ENCODE data around the gene ADD1.
"Not testable (repeated sequence)": the region's sequence is repeated elsewhere in the genome, so short reads cannot be mapped to it uniquely, and the experiment has no call there.

Gene ADD1

DNA sequence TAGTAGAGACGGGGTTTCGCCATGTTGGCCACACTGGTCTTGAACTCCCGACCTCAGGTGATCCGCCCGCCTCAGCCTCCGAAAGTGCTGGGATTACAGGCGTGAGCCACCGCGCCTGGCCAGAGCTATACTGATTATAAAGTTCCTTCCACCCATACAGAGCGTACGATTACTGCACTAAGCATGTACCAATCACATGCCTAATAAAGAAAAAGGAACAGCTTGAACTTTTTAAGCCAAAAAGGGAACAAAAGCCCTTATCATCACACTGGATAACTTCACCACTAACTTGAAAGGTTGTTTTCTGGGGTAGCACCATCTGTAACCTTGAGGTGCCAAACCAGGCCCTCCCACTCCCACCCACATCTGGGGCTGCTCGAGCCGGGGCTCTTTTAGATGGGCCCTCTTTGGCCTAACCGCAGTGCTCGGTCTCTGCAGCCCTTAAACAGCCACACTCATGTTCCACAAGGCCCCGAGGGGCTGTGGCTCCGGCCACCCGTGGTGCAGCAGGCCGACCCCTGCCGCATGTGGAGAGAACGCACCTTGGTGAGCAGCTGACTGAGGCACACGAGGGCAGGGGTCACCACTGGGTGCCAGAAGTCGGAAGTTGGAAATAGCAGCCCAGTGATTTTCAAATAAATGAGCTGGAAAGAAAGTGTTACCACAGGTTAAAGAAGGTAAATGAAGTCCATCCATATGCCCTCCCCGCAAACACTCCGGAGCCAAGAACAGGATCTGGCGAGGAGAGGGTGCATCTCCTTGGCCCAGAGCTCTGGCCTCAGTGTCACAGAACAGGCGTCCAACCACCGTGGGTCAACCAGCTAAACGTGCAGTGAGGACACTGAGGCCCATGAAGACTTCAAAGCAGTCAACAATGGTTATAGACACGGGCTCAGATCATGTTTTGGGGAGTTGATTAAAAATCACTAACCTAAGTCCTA is 101.2 kb downstream of the ADD1 start:
- no peak for DNase-seq (ENCODE audit: low read depth, low spot score)

DNA sequence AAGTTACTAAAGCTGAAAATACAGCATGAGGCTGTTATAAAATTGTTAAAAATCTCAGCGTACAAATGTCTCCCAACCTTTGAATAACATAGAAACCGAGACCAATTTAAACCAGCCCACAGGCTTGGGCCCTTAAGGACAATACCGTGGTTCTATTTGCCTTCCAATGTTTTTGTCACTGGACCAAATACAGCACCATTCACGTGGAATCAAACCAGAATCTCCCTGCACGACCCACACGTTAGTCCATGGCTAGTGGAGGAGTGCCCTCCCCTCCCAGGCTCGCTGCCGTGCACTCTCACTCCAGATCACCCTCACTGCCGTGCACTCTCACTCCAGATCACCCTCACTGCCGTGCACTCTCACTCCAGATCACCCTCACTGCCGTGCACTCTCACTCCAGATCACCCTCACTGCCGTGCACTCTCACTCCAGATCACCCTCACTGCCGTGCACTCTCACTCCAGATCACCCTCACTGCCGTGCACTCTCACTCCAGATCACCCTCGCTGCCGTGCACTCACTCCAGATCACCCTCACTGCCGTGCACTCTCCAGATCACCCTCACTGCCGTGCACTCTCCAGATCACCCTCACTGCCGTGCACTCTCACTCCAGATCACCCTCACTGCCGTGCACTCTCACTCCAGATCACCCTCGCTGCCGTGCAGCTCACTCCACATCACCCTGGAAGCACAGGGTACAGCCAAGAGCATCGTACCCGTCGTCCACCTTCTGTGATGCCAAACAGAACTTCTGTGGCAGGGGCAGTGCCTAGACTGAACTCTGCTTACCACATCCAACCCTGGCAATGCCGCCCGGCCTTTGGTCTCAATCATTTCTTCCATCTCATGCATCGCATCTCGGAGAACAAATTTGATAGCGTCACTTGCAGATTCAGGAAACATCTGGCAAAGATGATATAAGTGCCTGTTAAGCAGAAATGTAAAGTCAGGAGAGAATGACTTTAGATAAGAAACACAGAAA is 102.3 kb downstream of the ADD1 start:
- DNase-seq (ENCODE audit: low read depth, low spot score): not testable (repeated sequence)

DNA sequence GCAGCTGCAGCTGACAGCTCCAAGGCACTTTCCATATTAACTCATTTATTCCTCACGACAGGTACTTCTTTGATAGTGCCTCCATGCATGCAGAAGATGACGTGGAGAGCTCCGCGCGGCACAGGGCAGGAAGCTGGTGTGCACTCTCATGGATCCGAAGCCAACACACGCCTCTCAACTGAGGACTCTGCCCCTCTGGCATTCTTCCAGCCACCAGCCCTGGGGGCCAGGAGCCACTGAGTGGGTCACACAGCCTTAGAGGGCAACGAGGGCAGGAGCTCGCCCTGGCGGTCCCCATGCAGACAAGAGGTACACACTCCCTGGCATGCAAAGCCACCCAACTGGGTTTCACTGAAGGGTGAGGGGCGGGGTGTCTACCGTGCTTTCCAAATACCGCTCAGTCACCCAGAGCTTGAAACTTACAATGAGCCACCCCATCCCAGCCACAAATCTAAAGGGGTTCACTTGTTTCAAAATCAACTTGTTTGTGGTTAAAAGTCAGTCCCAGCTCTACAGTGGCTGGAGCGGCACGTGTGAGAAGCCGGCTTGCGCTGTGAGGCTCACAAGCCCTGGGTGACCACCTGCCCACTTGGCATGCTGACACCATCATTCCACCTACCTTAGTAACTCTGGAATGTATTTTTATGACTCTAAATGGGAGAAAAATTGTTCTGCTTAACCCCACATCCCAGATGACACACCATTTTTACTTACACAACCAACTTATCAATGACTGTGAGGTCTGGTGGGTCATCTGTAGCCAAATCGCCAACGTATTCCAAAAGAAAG is 103.4 kb downstream of the ADD1 start:
- DNase-seq (ENCODE audit: low read depth, low spot score): peak; percentile 63

DNA sequence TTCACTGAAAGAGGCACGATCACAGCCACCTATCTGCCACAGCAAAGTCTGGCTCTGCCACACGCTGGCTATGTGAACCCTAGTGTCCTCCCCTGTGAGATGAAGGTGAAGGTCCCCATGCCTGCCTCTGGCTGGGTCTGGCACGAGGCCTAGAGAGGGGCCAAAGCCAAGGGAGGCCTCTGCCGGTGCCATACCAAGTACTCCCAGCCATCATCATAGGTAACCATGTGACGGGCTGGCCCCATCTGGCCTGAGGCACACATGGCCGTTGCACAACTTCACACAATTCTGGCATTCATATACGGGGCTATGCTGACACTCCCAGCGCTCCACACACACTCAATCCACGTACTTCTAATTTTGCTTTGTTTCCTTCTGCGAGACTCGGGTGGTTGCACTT is 104.3 kb downstream of the ADD1 start:
- no peak for DNase-seq (ENCODE audit: low read depth, low spot score)

DNA sequence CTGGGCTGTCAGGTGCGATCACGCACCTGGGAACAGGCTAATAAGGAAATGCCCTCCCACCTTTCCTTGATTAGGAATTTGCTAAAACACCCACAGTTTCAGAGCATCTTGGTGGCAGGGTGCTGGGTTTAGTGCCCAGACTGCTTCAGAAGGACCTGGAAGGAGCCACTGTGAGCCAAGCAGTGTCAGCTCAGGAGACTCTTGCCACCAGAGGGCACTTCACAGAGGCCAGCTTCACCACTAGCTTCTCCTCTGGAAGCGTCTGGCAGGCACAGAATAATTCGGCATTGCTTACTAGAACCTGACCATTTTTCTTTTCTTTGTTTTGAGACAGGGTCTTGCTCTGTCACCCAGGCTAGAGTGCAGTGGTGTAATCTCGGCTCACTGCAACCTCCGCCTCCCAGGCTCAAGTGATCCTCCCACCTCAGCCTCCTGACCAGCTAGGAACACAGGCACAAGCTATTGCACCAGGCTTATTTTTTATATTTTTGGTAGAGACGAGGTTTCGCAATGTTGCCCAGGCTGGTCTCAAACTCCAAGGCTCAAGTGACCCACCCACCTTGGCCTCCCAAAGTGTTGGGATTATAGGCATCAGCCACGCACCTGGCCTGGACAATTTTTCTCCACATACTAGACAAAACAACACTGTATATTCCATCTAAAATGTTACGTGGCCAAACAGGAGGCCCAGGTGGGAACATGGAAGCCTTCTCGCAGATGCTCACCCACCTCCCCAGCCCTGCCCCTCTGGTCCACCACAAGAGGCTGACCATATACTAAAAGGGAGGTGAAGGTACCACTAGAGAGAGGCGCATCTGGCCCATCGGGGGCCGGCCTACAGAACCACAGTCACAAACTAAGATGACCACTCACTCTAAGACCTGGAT is 105.5 kb downstream of the ADD1 start:
- peak; percentile 54 for DNase-seq (ENCODE audit: low read depth, low spot score)

DNA sequence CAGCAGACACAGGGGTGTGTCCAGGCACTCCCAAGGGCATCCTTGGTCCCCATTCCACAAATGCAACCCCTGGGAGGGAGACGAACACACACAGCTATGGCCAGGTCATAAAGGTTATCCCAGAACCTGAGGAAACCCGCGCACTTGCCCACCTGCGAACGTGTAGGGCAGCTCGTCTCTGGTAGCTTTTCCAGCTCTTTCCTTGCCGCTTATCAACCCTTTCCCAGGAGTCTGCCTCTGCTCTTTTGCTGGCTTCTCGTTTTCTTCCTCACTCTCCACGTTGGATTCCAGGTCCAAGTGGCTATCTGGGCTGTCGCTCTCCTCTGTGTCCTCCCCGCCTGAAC is 106.1 kb downstream of the ADD1 start:
- DNase-seq (ENCODE audit: low read depth, low spot score): no peak

DNA sequence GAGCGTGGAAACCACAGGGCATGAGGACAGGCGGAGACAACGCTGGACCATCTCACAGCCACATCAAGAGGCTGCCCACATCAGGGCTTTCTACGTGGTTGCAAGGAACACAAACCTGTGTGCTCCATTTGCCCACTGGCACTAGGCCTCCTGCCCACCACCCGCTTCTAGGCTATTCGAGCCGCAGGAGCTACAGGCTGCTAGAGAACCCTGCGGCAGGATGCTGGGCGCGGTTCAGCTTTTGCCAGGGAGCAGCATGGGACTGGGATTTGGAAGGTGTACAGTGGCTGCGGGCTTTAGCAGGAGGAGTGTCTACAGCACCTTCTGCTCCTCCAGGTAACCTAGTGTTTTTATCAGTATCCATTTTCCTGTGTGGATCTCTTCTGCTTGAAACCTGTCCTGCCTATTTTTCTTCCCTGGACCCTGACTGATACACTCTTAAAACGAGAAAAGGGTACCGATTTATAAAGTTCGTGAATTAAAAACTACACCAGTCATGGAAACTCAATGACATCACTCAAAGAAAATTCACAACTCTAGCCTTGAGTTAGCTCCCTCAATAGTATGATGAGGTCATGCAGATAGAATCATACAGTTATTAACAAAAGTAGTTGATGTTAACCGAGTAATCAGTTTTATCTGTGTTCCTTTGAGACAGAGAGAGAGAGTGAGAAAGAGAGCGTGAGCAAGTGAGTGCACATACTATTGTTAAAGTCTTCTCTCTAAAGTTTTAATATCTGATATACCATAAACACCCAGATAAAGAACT is 106.8 kb downstream of the ADD1 start:
- DNase-seq (ENCODE audit: low read depth, low spot score): no peak

DNA sequence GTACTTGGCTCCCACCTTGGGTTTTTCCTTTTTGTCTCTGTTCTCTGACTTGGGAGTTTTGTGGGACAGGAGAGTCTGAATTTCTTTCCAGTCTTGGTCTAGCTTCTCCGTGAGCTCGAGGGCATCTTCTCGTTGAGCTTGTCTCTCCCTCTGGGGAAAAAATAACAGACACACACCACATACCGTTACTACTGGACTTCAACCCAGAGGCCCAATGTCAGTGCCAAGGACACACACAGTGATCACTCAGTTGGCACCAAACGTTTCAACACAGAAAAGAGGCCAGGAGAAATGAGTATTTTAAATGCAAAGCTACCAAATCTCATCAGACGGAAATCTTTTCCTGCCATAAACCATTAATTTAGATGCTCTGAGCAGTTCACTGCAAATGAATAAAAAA is 109.9 kb downstream of the ADD1 start:
- no peak for DNase-seq (ENCODE audit: low read depth, low spot score)

DNA sequence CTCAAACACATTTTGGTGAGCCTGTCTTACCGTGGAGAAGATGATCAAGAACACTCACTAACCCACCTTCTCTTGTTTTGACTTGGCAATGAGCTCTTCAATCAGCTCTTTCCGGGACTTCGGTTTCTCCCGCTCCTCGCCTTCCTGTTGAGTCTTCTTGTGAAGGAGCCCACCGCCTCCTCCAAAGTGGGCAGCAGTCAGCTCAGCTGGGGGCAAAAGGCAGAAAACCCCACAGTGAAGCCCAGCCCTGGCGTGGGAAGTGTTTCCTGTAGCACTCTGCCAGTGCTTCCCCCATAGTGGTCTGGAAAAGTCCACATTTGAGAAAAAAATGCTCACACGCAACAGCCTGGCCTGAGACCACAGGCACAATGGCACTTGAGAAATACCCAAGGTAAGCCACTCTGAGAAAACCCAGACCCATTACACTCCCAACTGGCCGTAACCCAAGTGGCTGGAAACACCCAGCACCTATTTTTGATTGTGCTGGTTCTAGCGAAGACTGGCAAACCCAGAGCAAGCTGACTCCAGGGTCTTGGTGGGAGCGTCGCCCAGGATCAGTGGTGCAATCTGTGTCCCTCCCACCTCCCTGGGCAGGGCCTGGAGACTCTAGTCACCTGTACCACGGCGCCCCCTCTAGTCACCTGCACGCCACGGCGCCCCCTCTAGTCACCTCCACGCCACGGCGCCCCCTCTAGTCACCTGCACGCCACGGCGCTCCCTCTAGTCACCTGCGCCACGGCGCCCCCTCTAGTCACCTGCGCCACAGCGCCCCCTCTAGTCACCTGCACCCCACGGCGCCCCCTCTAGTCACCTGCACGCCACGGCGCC is 110.9 kb downstream of the ADD1 start:
- DNase-seq (ENCODE audit: low read depth, low spot score): no peak

DNA sequence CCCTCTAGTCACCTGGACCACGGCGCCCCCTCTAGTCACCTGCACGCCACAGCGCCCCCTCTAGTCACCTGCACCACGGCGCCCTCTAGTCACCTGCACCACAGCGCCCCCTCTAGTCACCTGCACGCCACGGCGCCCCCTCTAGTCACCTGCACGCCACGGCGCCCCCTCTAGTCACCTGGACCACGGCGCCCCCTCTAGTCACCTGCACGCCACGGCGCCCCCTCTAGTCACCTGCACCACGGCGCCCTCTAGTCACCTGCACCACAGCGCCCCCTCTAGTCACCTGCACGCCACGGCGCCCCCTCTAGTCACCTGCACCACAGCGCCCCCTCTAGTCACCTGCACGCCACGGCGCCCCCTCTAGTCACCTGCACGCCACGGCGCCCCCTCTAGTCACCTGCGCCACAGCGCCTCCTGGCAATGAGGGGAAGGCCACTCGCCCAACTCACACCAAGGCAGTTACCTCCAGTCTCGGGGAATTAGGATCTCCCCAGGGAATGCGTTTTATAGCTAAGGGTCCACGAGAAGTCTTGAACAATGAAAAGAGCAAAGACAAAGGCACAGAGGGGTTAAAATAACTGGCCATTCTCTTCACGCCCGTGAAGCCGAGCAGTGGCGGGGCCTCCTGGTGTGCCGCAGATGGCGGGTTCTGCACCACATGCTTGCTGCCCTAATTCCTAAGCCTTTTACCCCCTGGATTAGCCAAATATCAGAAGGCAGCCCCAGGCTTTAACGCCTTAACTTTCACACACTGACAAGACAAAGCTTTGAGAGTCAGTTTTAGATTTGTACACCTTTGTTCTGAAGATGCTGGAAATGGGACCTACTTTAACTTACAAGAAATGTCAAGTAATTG is 111.8 kb downstream of the ADD1 start:
- not testable (repeated sequence) for DNase-seq (ENCODE audit: low read depth, low spot score)

DNA sequence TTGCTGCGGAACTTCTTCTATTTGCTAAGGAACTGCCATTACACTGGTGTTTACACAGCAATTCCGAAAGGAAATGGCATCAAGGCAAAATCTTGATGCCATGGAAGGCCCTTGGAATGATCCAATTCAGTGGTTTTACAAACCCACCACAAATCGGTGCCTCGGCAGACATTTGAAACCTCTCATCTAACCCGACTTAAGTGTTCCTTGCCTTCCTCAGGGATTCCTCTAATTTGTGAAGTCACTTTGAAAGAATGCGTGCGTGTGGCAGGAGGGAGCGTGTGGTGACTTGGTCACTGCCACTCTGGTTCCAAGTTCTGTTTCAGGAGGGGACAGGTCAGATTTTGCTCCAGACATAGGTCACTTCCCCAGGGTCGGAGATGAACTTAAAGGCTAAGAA is 114.8 kb downstream of the ADD1 start:
- DNase-seq (ENCODE audit: low read depth, low spot score): peak; percentile 81

DNA sequence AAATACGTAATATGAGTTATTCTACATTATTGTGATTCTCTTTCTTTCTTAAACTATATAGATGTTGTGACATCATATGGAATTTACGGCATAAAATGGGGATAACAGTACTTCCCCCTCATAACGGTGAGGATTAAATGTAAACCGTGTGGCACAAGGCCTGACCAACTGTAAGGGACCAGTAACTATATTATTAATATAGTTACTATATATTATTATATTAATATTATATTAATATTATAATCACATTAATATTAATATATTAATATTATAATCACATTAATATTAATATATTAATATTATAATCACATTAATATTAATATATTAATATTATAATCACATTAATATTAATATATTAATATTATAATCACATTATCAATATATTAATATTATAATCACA is 116.8 kb downstream of the ADD1 start:
- not testable (repeated sequence) for DNase-seq (ENCODE audit: low read depth, low spot score)

DNA sequence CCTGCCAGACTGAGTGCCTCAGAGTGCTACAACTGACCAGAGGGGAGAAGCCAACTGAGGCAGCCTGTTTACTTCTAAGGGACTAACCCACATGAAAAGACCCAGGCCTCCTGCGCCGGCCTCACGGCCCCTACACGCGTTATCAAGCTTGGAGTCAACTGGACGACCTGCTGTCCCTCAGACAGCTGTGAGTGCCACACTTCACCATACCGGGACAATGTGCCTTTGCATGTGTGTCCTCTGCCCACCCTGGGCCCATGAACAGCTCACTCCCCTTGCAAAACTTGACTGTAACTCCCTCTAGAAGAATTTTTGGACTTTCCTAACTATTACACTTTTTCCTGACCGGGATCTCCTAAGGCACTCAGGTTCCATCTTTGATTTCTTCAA is 117.8 kb downstream of the ADD1 start:
- no peak for DNase-seq (ENCODE audit: low read depth, low spot score)

DNA sequence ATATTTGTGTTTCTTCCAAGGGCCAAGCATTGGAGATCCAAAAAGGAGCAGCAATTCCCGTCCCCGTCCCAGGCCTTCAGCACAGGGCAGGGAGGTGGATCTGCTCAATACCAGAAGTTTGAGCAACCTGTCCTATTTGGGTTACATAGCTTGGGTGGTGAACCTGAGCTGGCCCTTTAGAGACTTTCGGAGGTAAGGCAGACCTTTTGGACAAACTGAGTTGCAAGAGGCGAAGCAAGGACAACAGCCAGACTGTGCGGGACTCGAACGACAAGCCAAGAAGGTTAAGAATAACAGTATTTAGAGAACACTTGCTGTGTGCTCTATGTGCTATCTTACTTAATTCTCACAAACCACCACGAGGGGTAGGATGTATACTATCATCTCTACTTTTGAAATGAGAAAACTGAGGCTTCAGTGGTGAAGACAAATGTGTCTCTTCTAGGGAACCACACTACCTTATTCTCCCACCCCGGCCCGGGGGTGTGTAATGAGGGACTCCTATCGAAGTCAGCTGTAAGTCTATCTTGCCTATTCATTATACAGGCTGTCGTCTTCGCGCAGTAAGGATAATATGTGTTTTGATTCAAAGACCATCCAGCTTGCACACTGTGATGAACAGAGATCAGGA is 118.3 kb downstream of the ADD1 start:
- no peak for DNase-seq (ENCODE audit: low read depth, low spot score)

DNA sequence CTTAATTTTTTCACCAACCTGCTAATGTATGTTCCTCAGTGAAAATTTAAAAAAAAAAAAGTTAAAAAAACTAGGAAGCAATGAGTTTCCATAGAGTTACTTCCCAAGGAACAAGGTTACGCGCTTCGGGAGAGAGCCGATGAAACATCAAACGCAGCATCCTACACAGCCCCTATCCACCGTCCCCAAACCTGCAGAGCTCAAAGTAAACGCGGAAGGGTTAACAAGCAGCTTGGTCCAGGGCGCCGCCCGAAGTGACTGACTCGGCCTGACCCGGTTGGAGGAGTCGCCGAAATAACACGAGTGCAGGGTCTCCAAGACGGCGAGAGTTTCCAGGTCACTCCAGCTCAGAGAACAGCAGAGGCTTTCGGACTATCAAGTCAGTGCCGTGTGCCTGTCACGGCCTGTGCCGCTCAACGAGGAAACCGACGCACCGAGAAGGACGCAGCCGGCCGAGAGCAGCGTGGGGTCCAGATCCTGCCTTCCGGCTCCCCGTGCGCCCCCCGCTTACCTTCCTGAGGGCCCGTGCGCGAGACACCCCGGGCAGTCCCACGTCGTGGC is 119.0 kb downstream of the ADD1 start:
- DNase-seq (ENCODE audit: low read depth, low spot score): peak; percentile 74

DNA sequence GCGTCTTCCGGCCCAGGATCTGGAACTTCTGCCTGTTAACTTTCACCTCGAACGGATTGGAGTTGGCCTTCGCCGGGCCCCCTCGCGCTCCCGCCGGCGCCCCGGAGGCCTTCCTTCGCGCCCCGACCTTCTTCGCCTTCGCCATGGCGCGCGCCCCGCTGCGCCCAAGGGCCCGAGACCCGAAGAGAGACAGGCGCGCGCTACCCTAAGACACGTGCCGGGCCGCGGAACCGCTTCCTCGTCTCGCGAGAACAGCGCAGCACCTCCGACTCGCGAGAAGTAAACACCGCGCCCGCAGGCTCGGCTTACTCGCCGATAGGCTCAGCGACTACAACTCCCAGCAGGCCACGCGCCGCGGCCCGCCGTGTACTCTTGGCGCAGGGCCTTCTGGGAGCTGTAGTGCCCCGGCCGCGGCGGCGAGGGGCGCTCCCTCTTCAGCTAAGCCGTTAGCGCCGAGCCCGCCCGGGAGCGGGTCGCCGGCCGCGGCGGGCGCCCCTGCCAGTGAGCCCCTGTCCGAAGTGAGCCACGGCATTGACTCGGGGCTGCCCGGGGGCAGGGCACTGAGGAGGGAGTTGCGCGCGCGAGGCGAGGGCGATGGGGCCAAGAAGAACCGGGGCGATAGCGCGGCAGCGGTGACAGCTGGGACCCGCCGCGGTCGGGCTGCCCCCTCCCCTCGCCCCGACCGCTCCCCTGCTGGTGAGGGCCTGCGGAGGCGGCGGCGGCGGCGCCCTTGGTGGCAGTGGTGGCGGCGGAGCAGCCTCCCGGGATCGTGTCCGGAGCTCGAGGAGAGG is 119.7 kb downstream of the ADD1 start, which contains the start of the genes GRK4 and NOP14:
GRK4 (plus strand) TSS at position 397 of the 791 bp plus-strand sequence. CDS start 500 bp downstream, outside the sequence.
NOP14 (minus strand) TSS at position 232 of the 791 bp plus-strand sequence; CDS start at position 145, 87 bp downstream.
- DNase-seq (ENCODE audit: low read depth, low spot score): peak; percentile 100
